MM.1S (cell line): ENCODE measurements around the gene PDE11A.

Experiments
- DNase-seq: peaks from one replicate; pipeline ENCODE4 v3.0.0-alpha.2; 2015
- H2AFZ ChIP-seq: fragments of 300-600 bp; sonication (generic); 2 replicates; pipeline ENCODE4 v1.6.0; 2016; ENCODE audit warnings: antibody characterized with exemption, low read length
- H3F3A ChIP-seq: fragments of 300-600 bp; sonication (generic); 2 replicates; pipeline ENCODE4 v1.6.1; 2016; ENCODE audit warnings: mild to moderate bottlenecking, antibody characterized with exemption, low read length, moderate library complexity, mixed read lengths; ENCODE audit not compliant: insufficient read depth
- H3K27ac ChIP-seq: fragments of 300-600 bp; sonication (generic); 2 replicates; pipeline ENCODE4 v1.5.1; 2016; ENCODE audit warnings: mild to moderate bottlenecking, low read length
- H3K27me3 ChIP-seq: fragments of 300-600 bp; sonication (generic); replicated peaks from 2 replicates; pipeline ENCODE4 v1.6.0; 2016; ENCODE audit warnings: low read length; ENCODE audit not compliant: insufficient read depth
- H3K36me3 ChIP-seq: fragments of 300-600 bp; sonication (generic); replicated peaks from 2 replicates; pipeline ENCODE4 v1.6.1; 2016; ENCODE audit warnings: mild to moderate bottlenecking, low read length, mixed read lengths; ENCODE audit not compliant: insufficient read depth
- H3K4me1 ChIP-seq: fragments of 300-600 bp; sonication (generic); 2 replicates; pipeline ENCODE4 v1.6.1; 2016; ENCODE audit warnings: low read length, mixed read lengths
- H3K4me2 ChIP-seq: fragments of 300-600 bp; sonication (generic); 2 replicates; pipeline ENCODE4 v1.6.0; 2016; ENCODE audit warnings: low read depth, low read length
- H3K4me3 ChIP-seq: fragments of 300-600 bp; sonication (generic); 2 replicates; pipeline ENCODE4 v1.5.1; 2016; ENCODE audit warnings: low read length, mixed read lengths
- H3K79me2 ChIP-seq: fragments of 300-600 bp; sonication (generic); 2 replicates; pipeline ENCODE4 v1.6.1; 2016; ENCODE audit warnings: mixed run types, low read length, mixed read lengths
- H3K9ac ChIP-seq: fragments of 300-600 bp; sonication (generic); 2 replicates; pipeline ENCODE4 v1.6.1; 2016; ENCODE audit warnings: low read length, mixed read lengths
- H3K9me2 ChIP-seq: fragments of 300-600 bp; sonication (generic); replicated peaks from 2 replicates; pipeline ENCODE4 v1.6.1; 2016; ENCODE audit warnings: mild to moderate bottlenecking, low read length, mixed read lengths; ENCODE audit not compliant: insufficient read depth
- H3K9me3 ChIP-seq: fragments of 300-600 bp; sonication (generic); replicated peaks from 2 replicates; pipeline ENCODE4 v1.6.1; 2016; ENCODE audit warnings: mild to moderate bottlenecking, low read length, mixed read lengths; ENCODE audit not compliant: insufficient read depth
- H4K20me1 ChIP-seq: fragments of 300-600 bp; sonication (generic); 2 replicates; pipeline ENCODE4 v1.6.1; 2016; ENCODE audit warnings: mild to moderate bottlenecking, low read length, moderate library complexity, mixed read lengths; ENCODE audit not compliant: insufficient read depth
- CTCF ChIP-seq: fragments of 300-600 bp; sonication (generic); IDR thresholded peaks from 2 replicates; pipeline ENCODE4 v1.5.1; 2016; ENCODE audit warnings: antibody characterized with exemption, low read length, mixed read lengths
- EZH2 ChIP-seq: fragments of 300-600 bp; sonication (generic); optimal IDR thresholded peaks from 2 replicates; pipeline ENCODE3; 2017; ENCODE audit warnings: low read depth, mild to moderate bottlenecking, antibody characterized with exemption, low read length, mixed read lengths
- EZH2phosphoT487 ChIP-seq: fragments of 300-600 bp; sonication (generic); IDR thresholded peaks from 2 replicates; pipeline ENCODE4 v1.6.1; 2018; ENCODE audit warnings: antibody characterized with exemption, low read length

The PDE11A gene

GRCh38 chr2:178072383-178073301 is at the start of gene PDE11A:
TSS of gene PDE11A (minus strand) at chr2:178072777. CDS start at chr2:178072437, 340 bp downstream.
- DNase-seq = peak; percentile 43
- H3K9me3 ChIP-seq = no peaks in the 10 kb centered on the region
- no peaks in the 10 kb centered on the region for H3K27me3 ChIP-seq
- no peaks in the 10 kb centered on the region for H3K4me1 ChIP-seq
- peak within 1 kb of the TSS; percentile 52 for H2AFZ ChIP-seq
- H3K79me2 ChIP-seq = no peaks in the 10 kb centered on the region
- H3K9me2 ChIP-seq = no peaks in the 10 kb centered on the region
- H4K20me1 ChIP-seq = no peaks in the 10 kb centered on the region
- TF ChIP-seq EZH2phosphoT487 (no peak), CTCF (no peak), EZH2 (no peak)
- H3K36me3 ChIP-seq = no peaks in the 10 kb centered on the region
- no peak within 1 kb of the TSS for H3K9ac ChIP-seq
- peak within 1 kb of the TSS; percentile 41; the same call in 1 of the 2 replicates for H3K4me2 ChIP-seq
- no peaks in the 10 kb centered on the region for H3F3A ChIP-seq
- peak within 1 kb of the TSS; percentile 26; the same call in 1 of the 2 replicates for H3K4me3 ChIP-seq
- no peak within 1 kb of the TSS for H3K27ac ChIP-seq

GRCh38 chr2:178119179-178119922 is 46.8 kb upstream of the PDE11A start:
- peaks cover 7% of the 10 kb centered on the region; the same call in 1 of the 2 replicates for H3K36me3 ChIP-seq
- H3K9me2 ChIP-seq = no peaks in the 10 kb centered on the region
- peaks cover 11% of the 10 kb centered on the region for H3K79me2 ChIP-seq
- H2AFZ ChIP-seq = no peak overlapping the region
- no peak overlapping the region for H3K9ac ChIP-seq
- H3K9me3 ChIP-seq = no peaks in the 10 kb centered on the region
- DNase-seq = no peak
- peaks cover 4% of the 10 kb centered on the region; the same call in 1 of the 2 replicates for H3F3A ChIP-seq
- H3K4me2 ChIP-seq = no peak overlapping the region
- no peak for TF ChIP-seq EZH2
- TF ChIP-seq CTCF = no peak
- TF ChIP-seq EZH2phosphoT487 = no peak
- no peaks in the 10 kb centered on the region for H3K27me3 ChIP-seq
- no peak overlapping the region for H3K4me3 ChIP-seq
- H4K20me1 ChIP-seq = no peaks in the 10 kb centered on the region
- H3K4me1 ChIP-seq = peaks cover 6% of the 10 kb centered on the region; the same call in 1 of the 2 replicates
- no peak overlapping the region for H3K27ac ChIP-seq

GRCh38 chr2:178117725-178118124 is 45.1 kb upstream of the PDE11A start:
- Histone ChIP-seq H3K27ac (no peak overlapping the region), H3K9ac (no peak overlapping the region), H3K9me3 (no peaks in the 10 kb centered on the region), H3K79me2 (peaks cover 26% of the 10 kb centered on the region), H3F3A (peaks cover 11% of the 10 kb centered on the region; the same call in 1 of the 2 replicates), H4K20me1 (no peaks in the 10 kb centered on the region), H2AFZ (no peak overlapping the region), H3K9me2 (no peaks in the 10 kb centered on the region), H3K4me1 (peaks cover 6% of the 10 kb centered on the region; the same call in 1 of the 2 replicates), H3K27me3 (no peaks in the 10 kb centered on the region), H3K36me3 (peaks cover 7% of the 10 kb centered on the region; the same call in 1 of the 2 replicates), H3K4me2 (no peak overlapping the region), H3K4me3 (no peak overlapping the region)
- TF ChIP-seq CTCF (no peak), EZH2 (no peak), EZH2phosphoT487 (no peak)
- no peak for DNase-seq
